HUES64 (cell line): ENCODE results near the gene GADD45G. TPM values are rescaled to one million over a fixed set of nuclear protein-coding genes. Genes with fewer than 3 reads are reported as not detected.
A peak's percentile ranks its signal among the peaks of the same experiment; 100 is the strongest.

Experiments
- H3K27ac ChIP-seq: 2 replicates; pipeline ENCODE4 v1.7.0; 2013; ENCODE audit warnings: low read depth, low read length, inconsistent platforms
- H3K27me3 ChIP-seq: 2 replicates; pipeline ENCODE4 v1.6.1; 2013; ENCODE audit warnings: mild to moderate bottlenecking, low read length; ENCODE audit not compliant: insufficient read depth
- H3K36me3 ChIP-seq: 2 replicates; pipeline ENCODE4 v1.6.1; 2013; ENCODE audit warnings: mild to moderate bottlenecking, low read length; ENCODE audit not compliant: insufficient read depth
- H3K4me1 ChIP-seq: 2 replicates; pipeline ENCODE4 v1.6.1; 2013; ENCODE audit warnings: mild to moderate bottlenecking, low read length, moderate library complexity; ENCODE audit not compliant: insufficient read depth
- H3K4me3 ChIP-seq: 2 replicates; pipeline ENCODE4 v1.5.1; 2013; ENCODE audit warnings: mild to moderate bottlenecking, low read length, moderate library complexity
- H3K9ac ChIP-seq: 2 replicates; pipeline ENCODE4 v1.6.1; 2013; ENCODE audit warnings: mild to moderate bottlenecking, low read depth, low read length
- H3K9me3 ChIP-seq: 2 replicates; pipeline ENCODE4 v1.6.1; 2013; ENCODE audit warnings: low read depth, low read length; ENCODE audit not compliant: insufficient read depth
- WGBS: fragments of 150-250, 120-280 bp; methylation state at CpG from one replicate; pipeline ENCODE4 v1.1.7; 2013; ENCODE audit warnings: missing lambda C conversion rate; 5-methylcytosine and 5-hydroxymethylcytosine counted together
- polyA plus RNA-seq, 2 experiments: library from polyadenylated mRNA; stranded (reverse); fragments of 50-300 nt; gene quantifications; one replicate each; pipeline ENCODE4 v1.2.3, GENCODE V29; 2013

GADD45G gene, protein sequence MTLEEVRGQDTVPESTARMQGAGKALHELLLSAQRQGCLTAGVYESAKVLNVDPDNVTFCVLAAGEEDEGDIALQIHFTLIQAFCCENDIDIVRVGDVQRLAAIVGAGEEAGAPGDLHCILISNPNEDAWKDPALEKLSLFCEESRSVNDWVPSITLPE
- polyA plus RNA-seq (2013, experiment 1 of 2): 3.3 TPM
- polyA plus RNA-seq (2013, experiment 2 of 2): 3.8 TPM

GRCh38 chr9:89604729-89605464, at the start of gene GADD45G:
TSS of gene GADD45G (plus strand) at chr9:89605012. CDS start at chr9:89605122, 110 bp downstream.
- peak within 1 kb of the TSS; percentile 89; the same call in 1 of the 2 replicates for H3K27ac ChIP-seq

GRCh38 chr9:89555036-89555415, 49.8 kb upstream of the GADD45G start:
- no peaks in the 10 kb centered on the region; the same call in 1 of the 2 replicates for H3K4me1 ChIP-seq
- H3K27ac ChIP-seq: no peak overlapping the region

More at GRCh38 chr9:89604729-89605464, at the start of gene GADD45G:
- Histone ChIP-seq H3K4me3 (peak within 1 kb of the TSS; percentile 66), H3K9ac (peak within 1 kb of the TSS; percentile 75), H3K9me3 (no peaks in the 10 kb centered on the region), H3K27me3 (peaks cover 71% of the 10 kb centered on the region), H3K4me1 (peaks cover 20% of the 10 kb centered on the region), H3K36me3 (peaks cover 2% of the 10 kb centered on the region; the same call in 1 of the 2 replicates)
- under 1% methylated on average over 63 of the region's 63 CpGs for WGBS

GRCh38 chr9:89555451-89556375, 49.1 kb upstream of the GADD45G start:
- no peak overlapping the region for H3K9ac ChIP-seq
- H3K4me1 ChIP-seq: no peaks in the 10 kb centered on the region; the same call in 1 of the 2 replicates
- H3K36me3 ChIP-seq: no peaks in the 10 kb centered on the region
- no peaks in the 10 kb centered on the region for H3K9me3 ChIP-seq
- no peak overlapping the region for H3K4me3 ChIP-seq
- 91% methylated on average over 12 of the region's 12 CpGs for WGBS
- H3K27ac ChIP-seq: no peak overlapping the region
- H3K27me3 ChIP-seq: no peaks in the 10 kb centered on the region

More at GRCh38 chr9:89555036-89555415, 49.8 kb upstream of the GADD45G start:
- Histone ChIP-seq H3K9ac (no peak overlapping the region), H3K4me3 (no peak overlapping the region), H3K36me3 (no peaks in the 10 kb centered on the region), H3K9me3 (no peaks in the 10 kb centered on the region), H3K27me3 (no peaks in the 10 kb centered on the region)
- 84% methylated on average over 7 of the region's 7 CpGs for WGBS

- Histone ChIP-seq H3K4me1 (no peaks in the 10 kb centered on the region; the same call in 1 of the 2 replicates), H3K4me3 (no peak overlapping the region), H3K36me3 (no peaks in the 10 kb centered on the region), H3K27me3 (no peaks in the 10 kb centered on the region), H3K9me3 (no peaks in the 10 kb centered on the region), H3K27ac (no peak overlapping the region), H3K9ac (no peak overlapping the region)
- WGBS: 95% methylated on average over 3 of the region's 6 CpGs
Measured at GRCh38 chr9:89558196-89558899, 46.5 kb upstream of the GADD45G start.

GRCh38 chr9:89558948-89559347, 45.9 kb upstream of the GADD45G start:
- Histone ChIP-seq H3K9ac (no peak overlapping the region), H3K27ac (no peak overlapping the region), H3K4me1 (no peaks in the 10 kb centered on the region), H3K36me3 (no peaks in the 10 kb centered on the region), H3K9me3 (no peaks in the 10 kb centered on the region), H3K27me3 (no peaks in the 10 kb centered on the region), H3K4me3 (no peak overlapping the region)
- WGBS: 82% methylated on average over 2 of the region's 2 CpGs

DNA sequence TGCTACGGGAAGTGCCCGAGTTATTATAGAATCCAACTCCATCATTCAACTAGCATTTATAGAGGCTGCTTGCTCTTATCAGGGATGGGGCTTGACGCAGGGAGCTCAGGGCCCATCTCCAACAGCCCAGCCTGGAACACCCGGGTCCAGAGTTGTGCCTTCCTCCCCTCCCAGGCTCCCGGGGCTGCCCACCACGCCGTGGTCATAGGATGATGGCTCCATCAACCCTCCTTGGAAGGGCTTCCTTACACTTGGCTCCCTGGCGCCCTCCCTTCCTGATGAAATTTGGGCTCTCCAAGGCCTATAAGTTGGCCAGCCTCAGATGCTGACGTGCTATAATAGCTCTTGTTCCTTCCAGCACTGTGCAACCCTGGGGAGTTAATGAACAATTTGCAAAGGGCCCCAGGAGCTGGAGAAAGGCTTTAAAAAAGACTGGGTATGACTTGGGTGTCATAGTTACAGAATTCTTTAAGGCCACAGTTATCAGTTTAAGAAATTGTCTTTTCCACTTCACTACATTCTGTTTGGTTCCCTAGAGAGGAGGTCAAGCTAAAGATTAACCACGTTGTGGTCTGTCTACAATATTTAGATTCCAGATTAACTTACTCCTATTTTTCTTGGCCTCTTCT, 42.5 kb upstream of the GADD45G start:
- H3K36me3 ChIP-seq: no peaks in the 10 kb centered on the region
- no peak overlapping the region for H3K9ac ChIP-seq
- no peaks in the 10 kb centered on the region for H3K4me1 ChIP-seq
- no peaks in the 10 kb centered on the region for H3K27me3 ChIP-seq
- 0 out of 2 replicates have a peak, but pooled peaks cover 4% of the 10 kb centered on the region for H3K9me3 ChIP-seq
- no peak overlapping the region for H3K27ac ChIP-seq
- H3K4me3 ChIP-seq: no peak overlapping the region
- WGBS: 93% methylated on average over 10 of the region's 10 CpGs

DNA sequence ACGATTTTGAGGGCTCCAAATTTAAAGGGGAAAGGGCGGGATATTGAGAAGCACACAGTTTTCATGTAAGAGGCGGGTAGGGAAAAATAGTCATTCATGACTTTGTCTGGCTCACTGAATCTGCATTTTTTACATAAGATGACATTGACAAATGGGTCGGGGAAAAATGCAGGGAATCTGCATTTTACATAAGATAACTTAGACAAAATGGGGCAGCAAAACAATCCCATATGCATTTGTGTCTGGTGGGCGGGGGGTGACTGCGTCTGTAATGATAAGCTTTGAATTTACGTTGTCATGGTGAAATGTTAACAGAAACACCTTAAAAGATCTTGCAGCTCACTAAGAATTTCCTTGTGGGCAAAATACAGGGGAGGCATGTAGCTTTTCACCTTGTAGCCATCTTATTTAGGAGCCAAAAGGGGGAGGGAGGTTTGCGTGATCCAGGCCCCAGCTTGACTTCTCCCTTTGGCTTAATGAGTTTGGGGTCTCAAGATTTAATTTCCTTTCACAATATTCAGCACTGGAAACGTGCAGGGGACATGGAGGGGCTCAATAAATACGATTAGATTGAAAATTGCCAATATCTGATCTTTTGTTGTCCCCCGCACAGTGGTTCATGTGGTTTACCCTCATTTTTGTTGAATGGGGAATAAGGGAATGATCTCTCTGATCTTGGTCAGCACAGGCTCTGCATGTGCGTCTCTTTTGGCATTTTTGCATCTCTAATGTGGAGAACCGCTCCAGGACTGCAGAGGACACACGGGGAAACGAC, 41.1 kb upstream of the GADD45G start:
- Histone ChIP-seq H3K4me1 (no peaks in the 10 kb centered on the region), H3K9me3 (0 out of 2 replicates have a peak, but pooled peaks cover 4% of the 10 kb centered on the region), H3K4me3 (no peak overlapping the region), H3K36me3 (no peaks in the 10 kb centered on the region), H3K9ac (no peak overlapping the region), H3K27me3 (no peaks in the 10 kb centered on the region), H3K27ac (no peak overlapping the region)
- 87% methylated on average over 15 of the region's 15 CpGs for WGBS

GRCh38 chr9:89564346-89564878, 40.4 kb upstream of the GADD45G start:
- no peaks in the 10 kb centered on the region for H3K4me1 ChIP-seq
- H3K36me3 ChIP-seq: no peaks in the 10 kb centered on the region
- H3K4me3 ChIP-seq: no peak overlapping the region
- H3K27ac ChIP-seq: no peak overlapping the region
- 0 out of 2 replicates have a peak, but pooled peaks cover 4% of the 10 kb centered on the region for H3K9me3 ChIP-seq
- no peak overlapping the region for H3K9ac ChIP-seq
- no peaks in the 10 kb centered on the region for H3K27me3 ChIP-seq
- 66% methylated on average over 14 of the region's 14 CpGs for WGBS

DNA sequence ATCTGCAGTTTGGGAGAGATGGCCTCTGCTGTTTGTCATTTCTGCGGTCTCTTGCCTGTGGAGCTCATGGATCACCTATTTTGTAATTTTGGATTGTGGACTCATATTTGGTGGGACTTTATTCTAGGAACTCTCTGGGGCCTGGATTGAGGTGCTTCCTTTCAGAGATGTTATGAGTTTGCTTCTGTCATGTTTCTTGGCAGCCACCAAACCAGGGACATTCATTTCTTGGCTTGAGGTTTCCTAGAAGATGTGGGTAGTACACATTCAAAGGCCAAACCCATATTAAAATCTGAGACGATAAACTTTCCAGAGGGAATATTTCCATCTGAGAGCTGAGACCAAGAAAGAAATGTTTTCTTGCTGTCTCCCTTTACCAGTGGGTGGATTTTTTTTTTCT, 37.2 kb upstream of the GADD45G start:
- H3K27ac ChIP-seq: no peak overlapping the region
- no peak overlapping the region for H3K9ac ChIP-seq
- H3K27me3 ChIP-seq: no peaks in the 10 kb centered on the region
- H3K4me1 ChIP-seq: no peaks in the 10 kb centered on the region
- H3K4me3 ChIP-seq: no peak overlapping the region
- H3K9me3 ChIP-seq: 0 out of 2 replicates have a peak, but pooled peaks cover 4% of the 10 kb centered on the region
- WGBS: 97% methylated on average over 2 of the region's 2 CpGs
- no peaks in the 10 kb centered on the region for H3K36me3 ChIP-seq
